Fibroblast of lung (primary cell): ENCODE data around the gene DENND1A.

Experiments
- CTCF ChIP-seq, 2 donors: IDR thresholded peaks in 1 of 2; conservative IDR thresholded peaks in 1 of 2; 1 replicate in 1 of 2; 2 replicates in 1 of 2; pipeline ENCODE4 v1.5.1; 2011 to 2012; ENCODE audit warnings: low read length in 2 of 2, control low read depth in 1 of 2, inconsistent platforms in 1 of 2, low read depth in 1 of 2, mild to moderate bottlenecking in 1 of 2
- EZH2 ChIP-seq: IDR thresholded peaks from 2 replicates; pipeline ENCODE4 v1.5.1; 2012; ENCODE audit warnings: low read length, control low read depth, mild to moderate bottlenecking; ENCODE audit errors: missing control alignments

GRCh38 chr9:123846966-123847365 lies 83.0 kb downstream of the DENND1A start:
- TF ChIP-seq CTCF (conservative IDR thresholded peaks at IDR 0.05 in 1 of 2, IDR thresholded peaks at IDR 0.05 in 1 of 2; ENCODE audit: low read depth in 1 of 2, low read length in 2 of 2) (no peak), EZH2 (no peak)
